ENCODE measurements around the gene HSD3B7.

The HSD3B7 gene

GRCh38 chr16:31036691-31037090, 51.7 kb downstream of the HSD3B7 start:
- no peaks in the 10 kb centered on the region for H3K27me3 Mint-ChIP-seq
- no peak overlapping the region for H3K27ac Mint-ChIP-seq
- no peak for ATAC-seq
- peaks cover 48% of the 10 kb centered on the region for H3K4me1 Mint-ChIP-seq
- peaks cover 45% of the 10 kb centered on the region for H3K36me3 Mint-ChIP-seq
- H3K9me3 Mint-ChIP-seq: no peaks in the 10 kb centered on the region
- no peak overlapping the region for H3K4me3 Mint-ChIP-seq
